ENCODE results near the gene C1orf167.

C1orf167 gene

GRCh38 chr1:11807133-11807532 lies 45.1 kb downstream of the C1orf167 start:
- Histone ChIP-seq H3K79me2 (ENCODE audit: control insufficient read depth, low read length) (peaks cover 94% of the 10 kb centered on the region), H3K4me3 (ENCODE audit: low read length) (peak overlapping the region; percentile 97), H3K4me1 (ENCODE audit: control insufficient read depth, low read length) (peaks cover 81% of the 10 kb centered on the region), H3K4me2 (ENCODE audit: low read length) (peak overlapping the region; percentile 100), H3K9me3 (ENCODE audit: control insufficient read depth, insufficient read depth, low read length) (no peaks in the 10 kb centered on the region), H3K9me2 (replicated peaks; ENCODE audit: control insufficient read depth, low read length) (no peaks in the 10 kb centered on the region), H3K27ac (ENCODE audit: low read depth, low read length) (peak overlapping the region; percentile 82), H3F3A (ENCODE audit: control insufficient read depth, insufficient read depth) (peaks cover 5% of the 10 kb centered on the region), H3K36me3 (ENCODE audit: control insufficient read depth, low read length) (peaks cover 77% of the 10 kb centered on the region), H3K27me3 (ENCODE audit: control insufficient read depth, low read length) (no peaks in the 10 kb centered on the region), H4K20me1 (ENCODE audit: control insufficient read depth, insufficient read depth, low read depth, low read length) (peaks cover 13% of the 10 kb centered on the region; the same call in 1 of the 2 replicates)
- TF ChIP-seq EZH2phosphoT487 (IDR thresholded peaks at IDR 0.05; ENCODE audit: borderline replicate concordance, low read length) (no peak), CTCF (IDR thresholded peaks at IDR 0.05; ENCODE audit: low read depth, low read length, poor library complexity, severe bottlenecking) (no peak)

GRCh38 chr1:11813021-11813420 lies 51.0 kb downstream of the C1orf167 start:
- no peak for TF ChIP-seq CTCF (IDR thresholded peaks at IDR 0.05; ENCODE audit: low read depth, low read length, poor library complexity, severe bottlenecking)
- no peak for TF ChIP-seq EZH2phosphoT487 (IDR thresholded peaks at IDR 0.05; ENCODE audit: borderline replicate concordance, low read length)
- H4K20me1 ChIP-seq (ENCODE audit: control insufficient read depth, insufficient read depth, low read depth, low read length) = no peaks in the 10 kb centered on the region
- H3K27me3 ChIP-seq (ENCODE audit: control insufficient read depth, low read length) = no peaks in the 10 kb centered on the region
- H3K4me2 ChIP-seq (ENCODE audit: low read length) = peak overlapping the region; percentile 57
- H3K79me2 ChIP-seq (ENCODE audit: control insufficient read depth, low read length) = peaks cover 85% of the 10 kb centered on the region
- peaks cover 80% of the 10 kb centered on the region for H3K4me1 ChIP-seq (ENCODE audit: control insufficient read depth, low read length)
- H3K4me3 ChIP-seq (ENCODE audit: low read length) = peak overlapping the region; percentile 37
- no peaks in the 10 kb centered on the region for H3K9me2 ChIP-seq (replicated peaks; ENCODE audit: control insufficient read depth, low read length)
- peak overlapping the region; percentile 88 for H3K27ac ChIP-seq (ENCODE audit: low read depth, low read length)
- H3K9me3 ChIP-seq (ENCODE audit: control insufficient read depth, insufficient read depth, low read length) = no peaks in the 10 kb centered on the region
- peaks cover 21% of the 10 kb centered on the region for H3F3A ChIP-seq (ENCODE audit: control insufficient read depth, insufficient read depth)
- H3K36me3 ChIP-seq (ENCODE audit: control insufficient read depth, low read length) = peaks cover 90% of the 10 kb centered on the region

GRCh38 chr1:11817192-11817591 lies 55.2 kb downstream of the C1orf167 start:
- Histone ChIP-seq H3K79me2 (ENCODE audit: control insufficient read depth, low read length) (peaks cover 44% of the 10 kb centered on the region), H3F3A (ENCODE audit: control insufficient read depth, insufficient read depth) (peaks cover 21% of the 10 kb centered on the region), H3K4me2 (ENCODE audit: low read length) (no peak overlapping the region), H3K4me3 (ENCODE audit: low read length) (no peak overlapping the region), H3K4me1 (ENCODE audit: control insufficient read depth, low read length) (peaks cover 50% of the 10 kb centered on the region), H3K9me2 (replicated peaks; ENCODE audit: control insufficient read depth, low read length) (no peaks in the 10 kb centered on the region), H3K27ac (ENCODE audit: low read depth, low read length) (no peak overlapping the region), H3K36me3 (ENCODE audit: control insufficient read depth, low read length) (peaks cover 85% of the 10 kb centered on the region), H3K9me3 (ENCODE audit: control insufficient read depth, insufficient read depth, low read length) (no peaks in the 10 kb centered on the region), H3K27me3 (ENCODE audit: control insufficient read depth, low read length) (no peaks in the 10 kb centered on the region), H4K20me1 (ENCODE audit: control insufficient read depth, insufficient read depth, low read depth, low read length) (no peaks in the 10 kb centered on the region)
- TF ChIP-seq EZH2phosphoT487 (IDR thresholded peaks at IDR 0.05; ENCODE audit: borderline replicate concordance, low read length) (no peak), CTCF (IDR thresholded peaks at IDR 0.05; ENCODE audit: low read depth, low read length, poor library complexity, severe bottlenecking) (no peak)

Measured in DOHH2 (cell line).